ENCODE results near the gene ZNF263.

GRCh38 chr16:3252967-3253366 lies 30.3 kb upstream of the ZNF263 start:
- no peak for TF ChIP-seq CTCF (IDR thresholded peaks at IDR 0.05; ENCODE audit: low read depth, low read length)
- TF ChIP-seq POLR2A (IDR thresholded peaks at IDR 0.05; ENCODE audit: extremely low read depth, insufficient read length) = no peak
- no peak for TF ChIP-seq MYC (IDR thresholded peaks at IDR 0.05; ENCODE audit: low read depth, low read length)
